Heart left ventricle (tissue), 16 donors: ENCODE results near the gene LRP1. TPM values are rescaled to one million over a fixed set of nuclear protein-coding genes. Genes with fewer than 3 reads are reported as not detected.

ENCODE experiments used
- ATAC-seq, 4 donors: fragments of 200-7000 bp; cut with Tn5 transposase; one replicate each; pipeline ENCODE4 v1.9.1; 2020 to 2022; ENCODE audit warnings: moderate library complexity in 4 of 4, mild to moderate bottlenecking in 3 of 4, moderate number of reproducible peaks in 1 of 4
- DNase-seq, 5 donors: peaks; one replicate each; pipeline ENCODE4 v3.0.0-alpha.2; 2020
- H3K27ac ChIP-seq, 12 donors: fragments of 200-600 bp; sonication (generic) in 4 of 12; one replicate each; pipeline versions ENCODE4 v1.5.0 to v1.8.0; 2016 to 2022; ENCODE audit warnings: mild to moderate bottlenecking in 2 of 12
- H3K27me3 ChIP-seq, 9 donors: fragments of 200-600 bp; sonication (generic) in 2 of 9; one replicate each; pipeline versions ENCODE4 v1.5.1 to v1.8.0; 2016 to 2022; ENCODE audit warnings: mild to moderate bottlenecking in 3 of 9
- H3K36me3 ChIP-seq, 9 donors: fragments of 200-600 bp; sonication (generic) in 2 of 9; one replicate each; pipeline versions ENCODE4 v1.5.0 to v1.8.0; 2018 to 2022; ENCODE audit warnings: mild to moderate bottlenecking in 2 of 9
- H3K4me1 ChIP-seq, 12 donors: fragments of 200-600 bp; sonication (generic) in 4 of 12; one replicate each; pipeline versions ENCODE4 v1.5.0 to v1.8.0; 2016 to 2022; ENCODE audit warnings: mild to moderate bottlenecking in 3 of 12
- H3K4me3 ChIP-seq, 12 donors: fragments of 200-600 bp; sonication (generic) in 4 of 12; one replicate each; pipeline versions ENCODE4 v1.5.0 to v1.8.0; 2017 to 2022; ENCODE audit warnings: mild to moderate bottlenecking in 9 of 12, moderate library complexity in 4 of 12
- H3K9me3 ChIP-seq, 12 donors: fragments of 200-600 bp; sonication (generic) in 4 of 12; one replicate each; pipeline versions ENCODE4 v1.5.0 to v1.8.0; 2016 to 2022; ENCODE audit warnings: mild to moderate bottlenecking in 1 of 12
- POLR2A ChIP-seq, 2 donors: fragments of 450-650 bp; IDR thresholded peaks; one replicate each; pipeline ENCODE4 v1.6.1; 2017; ENCODE audit warnings: antibody characterized with exemption in 2 of 2, mild to moderate bottlenecking in 2 of 2, moderate library complexity in 2 of 2
- WGBS, 4 donors: extraction: QIAGEN DNeasy Blood & Tissue Kit in 2 of 4; methylation state at CpG; one replicate each; pipeline versions ENCODE4 v1.1.5 to v1.1.7; 2013 to 2018; 5-methylcytosine and 5-hydroxymethylcytosine counted together
- intact Hi-C, 10 donors: fragments of 100-400 bp; cut with DNase I; formaldehyde crosslinking; loops; one replicate each; pipeline versions ENCODE4 v1.11.1 to v1.14.2; 2022
- polyA plus RNA-seq, 2 donors: library from polyadenylated mRNA; stranded (reverse); fragments of 200-250 nt; gene quantifications; one replicate each; pipeline ENCODE4 v1.2.3, GENCODE V29; 2013
- total RNA-seq, 9 donors: library from RNA; depleted of rRNA in 2 of 9; stranded (reverse); fragments of >200 nt in 2 of 9; fragmentation: NEBNext Ultra II Directional in 3 of 9; extraction: Animal tissue kit (Norgen Biotek cat#: 25700) in 3 of 9; gene quantifications; one replicate each; pipeline versions ENCODE4 v1.1.0 to v1.2.4, GENCODE V29; 2016 to 2023
- TF ChIP-seq, protein P1 (sequence below), 12 donors: fragments of 200-600 bp; sonication (generic) in 4 of 12; IDR thresholded peaks; one replicate each; pipeline versions ENCODE4 v1.5.0 to v1.8.0; 2018 to 2022; ENCODE audit warnings: antibody characterized with exemption in 12 of 12, mild to moderate bottlenecking in 5 of 12
- donor health status: ischemic (EF 13 %, LVEDD 7.1; RV severe dilation, severe dysfunction).
- donor health status: healthy with polysubstance abuse.
- donor health status: DM: no; HTN: yes; CAD: no.
- donor health status: DM: no; HTN: no; CAD: no.
- donor health status: ischemic (EF 25% LVEDD 6.9; RV normal size, moderate dysfunction).
- donor health status: ischemic (EF 25% LVEDD 5.7; RV mildly dilated, moderate dysfunction).
- donor health status: healthy.
- donor health status: DM: yes; HTN: yes; CAD: no.
- donor health status: ischemic (EF 35%, LVEDD 5.7; RV mildly dilated, moderate dysfunction).
- donor health status: nonischemic (EF 11% LVEDD 7.7; RV severe dilation, severe dysfunction).
- donor health status: DM: yes; HTN: yes; CAD: no.
- donor health status: PGD.
- donor health status: ischemic (EF 29% LVEDD 5.4; RV normal size, mild dysfunction).
- donor health status: nonischemic (EF 23%, LVEDD 6.1; RV moderate dilation, normal function).

Gene LRP1
- total and polyA plus RNA-seq, 11 donors = 23.0 to 316 (median 69.0) TPM

GRCh38 chr12:57096748-57097553, 31.3 kb upstream of the LRP1 start:
- H3K27ac ChIP-seq = no peak overlapping the region
- no peak overlapping the region for H3K4me3 ChIP-seq
- intact Hi-C loops = no loop called here
- 85 to 92% (median 91%) methylated on average over 7 to 8 of the region's 8 CpGs for WGBS, 4 donors
- ATAC-seq (no peak), DNase-seq (peak in 1 of 5 donors; percentile 24)
- no peaks in the 10 kb centered on the region for H3K9me3 ChIP-seq
- H3K4me1 ChIP-seq = peaks cover 0 to 36% (median 17%) of the 10 kb centered on the region in 12 donors
- no peaks in the 10 kb centered on the region for H3K27me3 ChIP-seq
- H3K36me3 ChIP-seq = peaks cover 0 to 94% (median 83%) of the 10 kb centered on the region in 9 donors
- TF ChIP-seq, protein P1, sequence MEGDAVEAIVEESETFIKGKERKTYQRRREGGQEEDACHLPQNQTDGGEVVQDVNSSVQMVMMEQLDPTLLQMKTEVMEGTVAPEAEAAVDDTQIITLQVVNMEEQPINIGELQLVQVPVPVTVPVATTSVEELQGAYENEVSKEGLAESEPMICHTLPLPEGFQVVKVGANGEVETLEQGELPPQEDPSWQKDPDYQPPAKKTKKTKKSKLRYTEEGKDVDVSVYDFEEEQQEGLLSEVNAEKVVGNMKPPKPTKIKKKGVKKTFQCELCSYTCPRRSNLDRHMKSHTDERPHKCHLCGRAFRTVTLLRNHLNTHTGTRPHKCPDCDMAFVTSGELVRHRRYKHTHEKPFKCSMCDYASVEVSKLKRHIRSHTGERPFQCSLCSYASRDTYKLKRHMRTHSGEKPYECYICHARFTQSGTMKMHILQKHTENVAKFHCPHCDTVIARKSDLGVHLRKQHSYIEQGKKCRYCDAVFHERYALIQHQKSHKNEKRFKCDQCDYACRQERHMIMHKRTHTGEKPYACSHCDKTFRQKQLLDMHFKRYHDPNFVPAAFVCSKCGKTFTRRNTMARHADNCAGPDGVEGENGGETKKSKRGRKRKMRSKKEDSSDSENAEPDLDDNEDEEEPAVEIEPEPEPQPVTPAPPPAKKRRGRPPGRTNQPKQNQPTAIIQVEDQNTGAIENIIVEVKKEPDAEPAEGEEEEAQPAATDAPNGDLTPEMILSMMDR (IDR thresholded peaks at IDR 0.05) = no peak
- TF ChIP-seq POLR2A (IDR thresholded peaks at IDR 0.05) = no peak

GRCh38 chr12:57097554-57097835, 30.8 kb upstream of the LRP1 start:
- Histone ChIP-seq H3K27me3 (no peaks in the 10 kb centered on the region), H3K4me1 (peaks cover 0 to 30% (median 13%) of the 10 kb centered on the region in 12 donors), H3K9me3 (no peaks in the 10 kb centered on the region), H3K4me3 (no peak overlapping the region), H3K27ac (no peak overlapping the region), H3K36me3 (peaks cover 0 to 94% (median 80%) of the 10 kb centered on the region in 9 donors)
- TF ChIP-seq, protein P1 (IDR thresholded peaks at IDR 0.05) = no peak
- no peak for DNase-seq
- intact Hi-C loops = no loop called here
- no peak for ATAC-seq
- 92 to 94% (median 93%) methylated on average over 8 of the region's 8 CpGs for WGBS, 4 donors

- 90 to 94% (median 91%) methylated on average over 1 of the region's 1 CpG for WGBS, 4 donors
- no peak overlapping the region for H3K27ac ChIP-seq
- no peaks in the 10 kb centered on the region for H3K27me3 ChIP-seq
- H3K4me1 ChIP-seq = peaks cover 0 to 20% (median 6%) of the 10 kb centered on the region in 12 donors
- intact Hi-C loops = no loop called here
- H3K36me3 ChIP-seq = peaks cover 0 to 91% (median 72%) of the 10 kb centered on the region in 9 donors
- no peak overlapping the region for H3K4me3 ChIP-seq
- ATAC-seq = no peak
- H3K9me3 ChIP-seq = no peaks in the 10 kb centered on the region
- no peak for DNase-seq
- TF ChIP-seq, protein P1 (IDR thresholded peaks at IDR 0.05) = no peak
- TF ChIP-seq POLR2A (IDR thresholded peaks at IDR 0.05) = no peak
Measured at GRCh38 chr12:57098546-57098945, 29.7 kb upstream of the LRP1 start.

GRCh38 chr12:57099047-57099714, 29.1 kb upstream of the LRP1 start:
- no peak for ATAC-seq
- no peak for TF ChIP-seq POLR2A (IDR thresholded peaks at IDR 0.05)
- TF ChIP-seq, protein P1 (IDR thresholded peaks at IDR 0.05) = no peak
- intact Hi-C loops = no loop called here
- Histone ChIP-seq H3K4me1 (peaks cover 0 to 15% (median 3%) of the 10 kb centered on the region in 12 donors), H3K9me3 (no peaks in the 10 kb centered on the region), H3K27ac (no peak overlapping the region), H3K4me3 (no peak overlapping the region), H3K36me3 (peaks cover 0 to 96% (median 76%) of the 10 kb centered on the region in 9 donors), H3K27me3 (no peaks in the 10 kb centered on the region)
- DNase-seq = no peak
- 74 to 83% (median 79%) methylated on average over 11 of the region's 11 CpGs for WGBS, 4 donors
